ENCODE measurements around the gene SRMS. TPM values are rescaled to one million over a fixed set of nuclear protein-coding genes. Genes with fewer than 3 reads are reported as not detected.

Gene SRMS
- polyA plus RNA-seq, 1 experiment, result not detected

DNA sequence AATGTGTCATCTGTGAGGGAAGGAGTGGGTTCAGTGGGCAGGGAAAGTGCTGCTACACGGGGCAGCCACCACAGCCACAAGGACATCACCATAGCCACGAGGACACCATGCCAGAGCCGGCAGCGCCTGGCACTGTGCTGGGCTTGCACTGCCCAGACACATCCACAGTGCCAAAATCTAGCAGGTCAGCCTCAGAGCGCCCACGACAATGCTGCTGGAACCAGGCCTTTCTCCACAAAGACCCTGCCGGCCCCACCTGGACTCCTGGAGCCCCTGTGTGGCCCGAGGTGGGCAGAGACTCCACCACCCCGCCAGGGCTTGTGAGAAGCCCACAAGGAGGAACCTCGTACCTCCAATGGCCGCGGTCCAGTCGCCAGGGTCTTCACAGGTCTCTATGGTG, 45.1 kb upstream of the SRMS start:
- DNase-seq (ENCODE audit: low read depth, low spot score), result no peak
- ChIA-PET CTCF (no interaction called here), POLR2A (no interaction called here)
- Histone ChIP-seq H3K27me3 (ENCODE audit: control insufficient read depth, insufficient read depth, low read length) (no peaks in the 10 kb centered on the region), H3K9me3 (ENCODE audit: control insufficient read depth, insufficient read depth, low read length) (no peaks in the 10 kb centered on the region; the same call in 1 of the 2 replicates), H3K27ac (ENCODE audit: low read depth, low read length) (no peak overlapping the region), H3K4me3 (ENCODE audit: low read depth, low read length) (no peak overlapping the region)
- TF ChIP-seq, protein P1, sequence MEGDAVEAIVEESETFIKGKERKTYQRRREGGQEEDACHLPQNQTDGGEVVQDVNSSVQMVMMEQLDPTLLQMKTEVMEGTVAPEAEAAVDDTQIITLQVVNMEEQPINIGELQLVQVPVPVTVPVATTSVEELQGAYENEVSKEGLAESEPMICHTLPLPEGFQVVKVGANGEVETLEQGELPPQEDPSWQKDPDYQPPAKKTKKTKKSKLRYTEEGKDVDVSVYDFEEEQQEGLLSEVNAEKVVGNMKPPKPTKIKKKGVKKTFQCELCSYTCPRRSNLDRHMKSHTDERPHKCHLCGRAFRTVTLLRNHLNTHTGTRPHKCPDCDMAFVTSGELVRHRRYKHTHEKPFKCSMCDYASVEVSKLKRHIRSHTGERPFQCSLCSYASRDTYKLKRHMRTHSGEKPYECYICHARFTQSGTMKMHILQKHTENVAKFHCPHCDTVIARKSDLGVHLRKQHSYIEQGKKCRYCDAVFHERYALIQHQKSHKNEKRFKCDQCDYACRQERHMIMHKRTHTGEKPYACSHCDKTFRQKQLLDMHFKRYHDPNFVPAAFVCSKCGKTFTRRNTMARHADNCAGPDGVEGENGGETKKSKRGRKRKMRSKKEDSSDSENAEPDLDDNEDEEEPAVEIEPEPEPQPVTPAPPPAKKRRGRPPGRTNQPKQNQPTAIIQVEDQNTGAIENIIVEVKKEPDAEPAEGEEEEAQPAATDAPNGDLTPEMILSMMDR (IDR thresholded peaks at IDR 0.05; ENCODE audit: low read depth, low read length), result no peak

DNA sequence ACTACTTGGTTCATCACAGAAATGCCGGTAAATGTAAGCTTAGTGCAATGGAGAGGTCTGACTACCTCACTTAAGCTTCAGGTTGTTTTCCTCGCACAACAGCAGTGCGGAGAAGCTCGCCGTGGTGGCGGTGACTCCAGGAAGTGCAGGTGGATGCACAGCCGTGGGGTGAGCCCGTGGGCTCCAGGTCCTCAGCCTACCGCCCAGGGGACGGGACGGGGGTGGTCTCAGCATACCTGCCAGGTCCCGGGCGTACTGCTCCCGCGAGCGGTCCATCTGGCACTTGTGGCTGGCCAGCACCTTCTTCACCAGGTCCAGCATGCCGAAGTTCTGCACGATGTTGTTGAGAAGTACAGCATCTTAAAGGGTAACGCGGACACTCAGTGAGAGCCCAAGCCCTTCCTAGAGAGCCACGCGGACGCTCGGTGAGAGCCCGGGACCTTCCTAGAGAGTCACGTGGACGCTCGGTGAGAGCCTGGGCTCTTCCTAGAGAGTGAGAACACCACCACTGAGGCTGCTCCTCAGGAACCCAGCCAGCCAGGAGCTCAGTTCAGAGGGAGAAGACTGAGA, 44.3 kb upstream of the SRMS start:
- CTCF ChIA-PET, result no interaction called here

DNA sequence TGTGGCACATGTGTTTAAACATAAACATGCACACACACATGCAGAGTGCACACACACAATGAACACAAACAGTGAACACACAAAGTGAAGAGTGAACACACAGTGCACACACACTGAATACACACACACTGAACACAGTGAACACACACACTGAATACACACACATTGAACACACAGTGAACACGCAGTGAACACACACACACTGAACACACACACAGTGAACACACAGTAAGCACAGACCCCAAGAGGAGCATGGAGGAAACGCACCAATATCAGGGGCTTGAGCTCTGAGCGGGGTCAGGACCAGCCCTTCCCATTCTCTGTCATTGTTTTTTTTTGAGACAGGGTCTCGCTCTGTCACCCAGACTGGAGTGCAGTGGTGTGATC, 43.6 kb upstream of the SRMS start:
- CTCF ChIA-PET, result no interaction called here
- H3K27ac ChIP-seq (ENCODE audit: low read depth, low read length), result no peak overlapping the region
- no peak overlapping the region for H3K4me3 ChIP-seq (ENCODE audit: low read depth, low read length)
- POLR2A ChIA-PET, result no interaction called here
- H3K27me3 ChIP-seq (ENCODE audit: control insufficient read depth, insufficient read depth, low read length), result no peaks in the 10 kb centered on the region
- TF ChIP-seq, protein P1 (IDR thresholded peaks at IDR 0.05; ENCODE audit: low read depth, low read length), result no peak
- DNase-seq (ENCODE audit: low read depth, low spot score), result no peak
- no peaks in the 10 kb centered on the region; the same call in 1 of the 2 replicates for H3K9me3 ChIP-seq (ENCODE audit: control insufficient read depth, insufficient read depth, low read length)

More for the DNA sequence above, 44.3 kb upstream of the SRMS start:
- POLR2A ChIA-PET, result no interaction called here
- H3K9me3 ChIP-seq (ENCODE audit: control insufficient read depth, insufficient read depth, low read length), result no peaks in the 10 kb centered on the region; the same call in 1 of the 2 replicates
- H3K27me3 ChIP-seq (ENCODE audit: control insufficient read depth, insufficient read depth, low read length), result no peaks in the 10 kb centered on the region
- no peak for DNase-seq (ENCODE audit: low read depth, low spot score)
- H3K4me3 ChIP-seq (ENCODE audit: low read depth, low read length), result no peak overlapping the region
- H3K27ac ChIP-seq (ENCODE audit: low read depth, low read length), result no peak overlapping the region
- TF ChIP-seq, protein P1 (IDR thresholded peaks at IDR 0.05; ENCODE audit: low read depth, low read length), result no peak

DNA sequence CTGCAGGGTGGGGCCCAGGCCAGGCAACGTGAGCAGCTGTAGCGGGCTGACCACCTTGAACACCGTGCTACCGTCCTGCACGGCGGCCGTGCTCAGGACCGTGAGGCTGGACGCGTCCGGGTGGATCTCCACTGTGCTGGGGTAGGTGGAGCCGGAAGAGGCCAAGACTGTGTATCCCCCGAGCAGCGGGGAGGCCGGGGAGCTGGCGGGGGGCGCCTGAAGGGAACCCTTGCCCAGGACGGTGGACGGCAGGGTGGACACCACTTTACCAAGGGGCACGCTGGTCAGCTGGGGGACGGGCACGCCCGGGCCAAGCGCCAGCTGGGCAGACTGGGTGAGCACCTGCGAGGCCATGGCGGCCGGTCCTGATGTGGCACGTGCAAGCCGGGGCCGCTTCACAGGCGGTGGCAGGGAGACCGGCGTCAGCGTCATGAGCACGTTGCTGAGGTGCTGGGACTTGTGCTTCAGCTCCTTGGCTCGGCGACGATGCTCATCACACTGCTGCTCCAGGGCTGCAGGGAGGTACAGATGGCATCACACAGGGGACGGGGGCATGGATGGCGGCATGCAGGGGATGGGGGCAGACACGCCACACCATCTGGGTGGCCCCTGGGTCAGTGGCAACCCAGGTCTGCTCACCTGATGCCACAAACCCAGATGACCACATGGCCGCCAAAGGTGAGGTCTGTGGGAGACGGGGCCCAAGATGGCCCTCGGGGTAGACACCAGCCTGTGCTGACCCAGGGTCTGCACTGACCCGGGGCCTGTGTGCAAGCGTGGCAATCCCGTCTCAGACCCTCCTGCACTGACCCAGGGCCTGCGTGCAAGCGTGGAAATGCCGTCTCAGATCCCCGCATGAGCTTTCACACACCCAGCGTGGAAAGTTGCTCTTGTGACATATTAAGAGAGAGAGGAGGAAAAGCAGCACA, 42.9 kb upstream of the SRMS start:
- DNase-seq (ENCODE audit: low read depth, low spot score), result no peak
- no peaks in the 10 kb centered on the region for H3K27me3 ChIP-seq (ENCODE audit: control insufficient read depth, insufficient read depth, low read length)
- H3K9me3 ChIP-seq (ENCODE audit: control insufficient read depth, insufficient read depth, low read length), result no peaks in the 10 kb centered on the region; the same call in 1 of the 2 replicates
- H3K27ac ChIP-seq (ENCODE audit: low read depth, low read length), result no peak overlapping the region
- H3K4me3 ChIP-seq (ENCODE audit: low read depth, low read length), result no peak overlapping the region
- ChIA-PET POLR2A (no interaction called here), CTCF (no interaction called here)
- TF ChIP-seq, protein P1 (IDR thresholded peaks at IDR 0.05; ENCODE audit: low read depth, low read length), result no peak

Data from AG04450 (cell line).